NCI-H2107 (cell line): ENCODE data around the gene LRIG1.

Source experiments
- DNase-seq: peaks from one replicate; lab custom pipeline; 2025; lab: John Stamatoyannopoulos, UW

The LRIG1 gene

GRCh38 chr3:66486646-66487045, 14.2 kb downstream of the LRIG1 start:
- no peak for DNase-seq

- DNase-seq, result no peak
These were observed 14.6 kb downstream of the LRIG1 start for GRCh38 chr3:66486202-66486601.

GRCh38 chr3:66485291-66485968, 15.4 kb downstream of the LRIG1 start:
- DNase-seq, result no peak

- no peak for DNase-seq
These were observed 16.5 kb downstream of the LRIG1 start for GRCh38 chr3:66484106-66484844.

- DNase-seq, result no peak
These were observed 17.4 kb downstream of the LRIG1 start for GRCh38 chr3:66483409-66483906.

- DNase-seq, result no peak
These were observed 17.8 kb downstream of the LRIG1 start for GRCh38 chr3:66483006-66483405.

- DNase-seq, result no peak
These were observed 18.8 kb downstream of the LRIG1 start for GRCh38 chr3:66482018-66482404.

GRCh38 chr3:66481071-66482017, 19.5 kb downstream of the LRIG1 start:
- no peak for DNase-seq

GRCh38 chr3:66480666-66481065, 20.2 kb downstream of the LRIG1 start:
- DNase-seq, result no peak

- no peak for DNase-seq
These were observed 21.3 kb downstream of the LRIG1 start for GRCh38 chr3:66479532-66479947.

GRCh38 chr3:66478960-66479359, 21.9 kb downstream of the LRIG1 start:
- DNase-seq, result no peak

GRCh38 chr3:66477856-66478255, 23.0 kb downstream of the LRIG1 start:
- DNase-seq, result no peak

- DNase-seq, result no peak
These were observed 23.9 kb downstream of the LRIG1 start for GRCh38 chr3:66476852-66477381.

- DNase-seq, result no peak
These were observed 25.3 kb downstream of the LRIG1 start for GRCh38 chr3:66475386-66476020.

GRCh38 chr3:66473692-66474091, 27.1 kb downstream of the LRIG1 start:
- no peak for DNase-seq

GRCh38 chr3:66473181-66473580, 27.6 kb downstream of the LRIG1 start:
- no peak for DNase-seq

- no peak for DNase-seq
These were observed 28.3 kb downstream of the LRIG1 start for GRCh38 chr3:66472313-66473134.

- no peak for DNase-seq
These were observed 29.7 kb downstream of the LRIG1 start for GRCh38 chr3:66470956-66471686.

- no peak for DNase-seq
These were observed 30.5 kb downstream of the LRIG1 start for GRCh38 chr3:66470285-66470684.

- no peak for DNase-seq
These were observed 31.6 kb downstream of the LRIG1 start for GRCh38 chr3:66469220-66469640.
